ENCODE results near the gene GBX1.

The GBX1 gene

GRCh38 chr7:151107882-151108281 lies 59.6 kb downstream of the GBX1 start:
- TF ChIP-seq, protein P1, sequence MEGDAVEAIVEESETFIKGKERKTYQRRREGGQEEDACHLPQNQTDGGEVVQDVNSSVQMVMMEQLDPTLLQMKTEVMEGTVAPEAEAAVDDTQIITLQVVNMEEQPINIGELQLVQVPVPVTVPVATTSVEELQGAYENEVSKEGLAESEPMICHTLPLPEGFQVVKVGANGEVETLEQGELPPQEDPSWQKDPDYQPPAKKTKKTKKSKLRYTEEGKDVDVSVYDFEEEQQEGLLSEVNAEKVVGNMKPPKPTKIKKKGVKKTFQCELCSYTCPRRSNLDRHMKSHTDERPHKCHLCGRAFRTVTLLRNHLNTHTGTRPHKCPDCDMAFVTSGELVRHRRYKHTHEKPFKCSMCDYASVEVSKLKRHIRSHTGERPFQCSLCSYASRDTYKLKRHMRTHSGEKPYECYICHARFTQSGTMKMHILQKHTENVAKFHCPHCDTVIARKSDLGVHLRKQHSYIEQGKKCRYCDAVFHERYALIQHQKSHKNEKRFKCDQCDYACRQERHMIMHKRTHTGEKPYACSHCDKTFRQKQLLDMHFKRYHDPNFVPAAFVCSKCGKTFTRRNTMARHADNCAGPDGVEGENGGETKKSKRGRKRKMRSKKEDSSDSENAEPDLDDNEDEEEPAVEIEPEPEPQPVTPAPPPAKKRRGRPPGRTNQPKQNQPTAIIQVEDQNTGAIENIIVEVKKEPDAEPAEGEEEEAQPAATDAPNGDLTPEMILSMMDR (IDR thresholded peaks at IDR 0.05; ENCODE audit: low read length, missing control alignments), result no peak
- no peak for DNase-seq (ENCODE audit: low read depth)
- H3K4me3 ChIP-seq (replicated peaks; ENCODE audit: low read depth, low read length), result no peak overlapping the region

DNA sequence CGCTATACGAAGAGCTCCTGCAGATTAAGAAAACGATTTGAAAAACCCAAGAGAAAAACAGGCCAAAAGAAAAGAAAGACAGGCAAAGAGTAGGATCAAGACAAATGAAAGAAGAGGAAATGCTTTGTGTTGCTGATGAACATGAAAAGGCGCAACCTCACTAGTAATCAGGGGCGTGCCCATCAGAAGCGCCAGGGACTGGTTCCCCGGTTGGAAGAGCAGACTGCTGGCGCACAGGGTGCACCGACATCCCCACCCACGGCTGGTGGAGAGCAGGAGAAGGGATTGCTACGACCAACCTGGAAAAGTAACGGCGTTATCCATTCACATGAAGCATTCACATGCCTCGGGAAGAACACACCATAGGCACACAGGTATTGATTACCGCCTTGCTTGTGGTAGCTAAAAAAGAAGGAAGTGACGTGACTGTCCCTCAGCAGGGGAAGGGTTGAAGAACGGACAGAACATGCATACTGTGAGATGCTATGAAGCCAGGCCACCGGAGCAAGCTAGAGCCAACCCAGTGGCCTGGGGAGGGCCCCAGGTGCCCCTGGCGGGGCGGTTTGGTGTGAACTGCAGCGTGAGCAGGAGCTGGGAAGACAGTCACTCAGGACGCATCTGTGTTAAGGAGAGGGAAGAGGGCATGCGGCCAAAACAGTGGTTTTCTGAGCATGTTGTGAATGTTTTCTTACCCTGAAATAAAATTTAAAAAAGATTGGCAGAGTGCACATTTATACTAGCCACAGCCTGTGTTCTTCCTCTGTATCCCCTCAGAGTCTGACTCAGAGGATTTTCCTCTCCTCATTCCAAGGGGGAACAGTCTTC lies 62.9 kb downstream of the GBX1 start:
- TF ChIP-seq, protein P1 (IDR thresholded peaks at IDR 0.05; ENCODE audit: low read length, missing control alignments), result no peak
- DNase-seq (ENCODE audit: low read depth), result peak; percentile 50
- H3K4me3 ChIP-seq (replicated peaks; ENCODE audit: low read depth, low read length), result no peak overlapping the region

GRCh38 chr7:151103973-151104372 lies 63.5 kb downstream of the GBX1 start:
- TF ChIP-seq, protein P1 (IDR thresholded peaks at IDR 0.05; ENCODE audit: low read length, missing control alignments), result no peak
- DNase-seq (ENCODE audit: low read depth), result no peak
- no peak overlapping the region for H3K4me3 ChIP-seq (replicated peaks; ENCODE audit: low read depth, low read length)

DNA sequence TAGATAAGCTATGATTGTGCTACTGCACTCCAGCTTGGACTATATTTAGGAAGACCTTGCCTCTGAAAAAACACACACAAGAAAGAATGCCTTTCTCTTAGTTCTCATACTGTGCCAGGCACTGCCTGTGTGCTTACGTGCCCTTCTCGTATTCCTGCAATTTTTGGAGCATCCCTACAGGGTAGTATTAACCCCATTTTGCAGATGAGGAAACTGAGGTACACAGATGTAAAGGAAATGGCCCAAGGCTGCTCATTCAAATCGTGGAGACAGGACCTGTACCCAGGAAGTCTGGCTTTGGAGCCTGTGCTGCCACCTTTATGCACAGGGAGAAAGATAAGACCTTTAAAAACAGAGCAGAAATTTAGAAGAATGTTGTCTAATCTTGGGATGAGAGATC lies 64.5 kb downstream of the GBX1 start:
- DNase-seq (ENCODE audit: low read depth), result no peak

DNA sequence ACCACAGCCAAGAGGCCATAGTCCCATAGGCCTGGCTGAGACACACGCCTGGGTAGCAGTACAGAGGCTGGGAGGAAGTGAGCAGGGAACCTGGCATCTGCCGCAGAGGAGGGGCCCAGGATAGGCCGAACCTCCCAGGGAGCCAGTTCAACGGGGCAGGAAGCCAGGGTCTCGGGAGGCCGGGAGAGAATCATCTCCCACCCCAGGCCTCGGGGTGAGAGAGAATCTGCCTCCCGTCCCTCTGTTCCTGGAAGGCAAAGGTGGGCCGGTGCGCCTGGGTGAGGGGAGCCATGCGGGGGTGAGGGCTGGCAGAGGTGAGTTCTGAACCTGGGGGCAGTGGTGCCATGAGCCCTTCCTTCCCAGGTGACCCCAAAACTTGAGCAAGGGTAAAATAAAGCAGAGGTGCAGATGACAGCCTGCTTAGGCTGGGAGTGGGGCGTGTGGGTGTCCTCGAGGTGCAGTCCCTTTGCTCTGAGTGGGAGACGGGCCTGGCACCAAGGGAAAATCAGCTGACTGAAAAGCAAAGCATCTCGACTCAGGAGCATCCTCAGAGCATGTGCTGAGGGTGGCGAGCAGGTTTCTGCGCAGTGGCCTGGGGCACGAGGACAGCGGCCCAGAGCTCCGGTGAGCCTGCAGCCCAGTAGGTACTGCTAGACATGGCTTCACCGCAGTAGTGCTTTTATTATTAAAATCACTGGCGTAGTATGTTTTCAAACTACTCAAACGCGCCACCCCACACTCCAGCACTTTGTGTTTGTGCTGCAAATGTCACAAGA lies 65.7 kb downstream of the GBX1 start:
- DNase-seq (ENCODE audit: low read depth), result no peak
- no peak overlapping the region for H3K4me3 ChIP-seq (replicated peaks; ENCODE audit: low read depth, low read length)
- TF ChIP-seq, protein P1 (IDR thresholded peaks at IDR 0.05; ENCODE audit: low read length, missing control alignments), result no peak

More for the DNA sequence above, 64.5 kb downstream of the GBX1 start:
- TF ChIP-seq, protein P1 (IDR thresholded peaks at IDR 0.05; ENCODE audit: low read length, missing control alignments), result no peak
- H3K4me3 ChIP-seq (replicated peaks; ENCODE audit: low read depth, low read length), result no peak overlapping the region

DNA sequence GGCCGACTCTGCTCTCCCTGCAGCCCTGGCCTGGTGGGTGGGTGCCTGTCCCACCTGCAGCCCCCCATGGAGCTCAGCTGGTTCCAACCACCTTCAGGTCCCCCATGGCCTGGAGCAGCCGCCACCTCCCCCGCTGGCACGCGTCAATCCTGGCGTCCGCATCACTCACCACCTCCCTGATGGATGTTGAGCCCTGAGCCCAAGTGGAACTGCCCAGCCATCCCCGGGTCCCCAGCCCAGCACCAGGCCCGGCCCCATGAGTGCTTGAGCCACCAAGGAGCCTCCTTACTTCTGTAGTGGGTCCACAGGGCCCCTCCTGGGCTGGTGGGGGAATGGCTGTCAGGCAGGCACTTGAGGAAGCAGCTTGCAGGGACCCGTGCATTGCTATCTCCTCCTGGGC lies 66.6 kb downstream of the GBX1 start:
- TF ChIP-seq, protein P1 (IDR thresholded peaks at IDR 0.05; ENCODE audit: low read length, missing control alignments), result no peak
- H3K4me3 ChIP-seq (replicated peaks; ENCODE audit: low read depth, low read length), result no peak overlapping the region

More for the DNA sequence above, 66.6 kb downstream of the GBX1 start:
- no peak for DNase-seq (ENCODE audit: low read depth)
